HepG2 (cell line): ENCODE results near the gene KCNAB1. TPM values are rescaled to one million over a fixed set of nuclear protein-coding genes. Genes with fewer than 3 reads are reported as not detected.

ENCODE experiments used
- AHDC1 ChIP-seq: sonication (generic); formaldehyde crosslinking; IDR thresholded peaks from 2 replicates; pipeline ENCODE4 v1.5.1; 2020; ENCODE audit warnings: mild to moderate bottlenecking, missing genetic modification reagents, borderline replicate concordance
- CBX5 ChIP-seq: sonication (generic); formaldehyde crosslinking; IDR thresholded peaks from 2 replicates; pipeline ENCODE4 v1.4.0; 2020; ENCODE audit warnings: missing genetic modification reagents, borderline replicate concordance
- CEBPG ChIP-seq: IDR thresholded peaks from 2 replicates; pipeline ENCODE4 v1.6.1; 2016
- GFI1 ChIP-seq: sonication (generic); formaldehyde crosslinking; IDR thresholded peaks from 2 replicates; pipeline ENCODE4 v1.5.0; 2020; ENCODE audit warnings: missing genetic modification reagents, mild to moderate bottlenecking, borderline replicate concordance
- HIVEP1 ChIP-seq: sonication (generic); formaldehyde crosslinking; IDR thresholded peaks from 2 replicates; pipeline ENCODE4 v1.4.0; 2020; ENCODE audit warnings: mild to moderate bottlenecking, missing genetic modification reagents
- HNF1A ChIP-seq, 2 experiments: sonication (generic) in 1 of 2; formaldehyde crosslinking in 1 of 2; IDR thresholded peaks; 2 replicates each; pipeline versions ENCODE4 v1.4.0 to v1.6.1; 2016 to 2020; ENCODE audit warnings: borderline replicate concordance in 1 of 2, low read depth in 1 of 2, mild to moderate bottlenecking in 1 of 2, missing genetic modification reagents in 1 of 2
- HOXA7 ChIP-seq: sonication (generic); formaldehyde crosslinking; IDR thresholded peaks from 2 replicates; pipeline ENCODE4 v1.8.1; 2022; ENCODE audit warnings: mild to moderate bottlenecking, missing genetic modification reagents, moderate library complexity
- KDM3A ChIP-seq: IDR thresholded peaks from 2 replicates; pipeline ENCODE4 v1.6.1; 2018; ENCODE audit warnings: low read depth, missing compliant biosample characterization
- MED8 ChIP-seq: sonication (generic); formaldehyde crosslinking; IDR thresholded peaks from 2 replicates; pipeline ENCODE4 v1.8.1; 2023; ENCODE audit warnings: mild to moderate bottlenecking, missing genetic modification reagents; ENCODE audit not compliant: insufficient replicate concordance
- PRPF4 ChIP-seq: fragments of 200-400 bp; formaldehyde crosslinking; IDR thresholded peaks from 2 replicates; pipeline ENCODE4 v1.6.1; 2016; ENCODE audit warnings: low read length, low read depth; ENCODE audit not compliant: poor library complexity, severe bottlenecking
- SP1 ChIP-seq, 2 experiments: fragments of 450-650 bp in 1 of 2; sonication (generic) in 1 of 2; formaldehyde crosslinking in 1 of 2; IDR thresholded peaks; 2 replicates each; pipeline versions ENCODE4 v1.4.0 to v1.6.1; 2016 to 2020; ENCODE audit warnings: missing genetic modification reagents in 1 of 2
- SUZ12 ChIP-seq: fragments of 150-350 bp; IDR thresholded peaks from 2 replicates; pipeline ENCODE4 v1.6.1; 2014; ENCODE audit warnings: low read depth, low read length
- TERF1 ChIP-seq: sonication (generic); formaldehyde crosslinking; IDR thresholded peaks from 2 replicates; pipeline ENCODE4 v1.8.0; 2022; ENCODE audit warnings: mild to moderate bottlenecking, missing genetic modification reagents, moderate library complexity
- TMF1 ChIP-seq: sonication (generic); formaldehyde crosslinking; IDR thresholded peaks from 2 replicates; pipeline ENCODE4 v1.8.1; 2022; ENCODE audit warnings: low read depth, missing genetic modification reagents
- ZBTB7A ChIP-seq: sonication (generic); formaldehyde crosslinking; IDR thresholded peaks from 2 replicates; pipeline ENCODE4 v1.8.0; 2022; ENCODE audit warnings: mild to moderate bottlenecking, missing genetic modification reagents
- ZNF207 ChIP-seq: fragments of 450-650 bp; IDR thresholded peaks from 2 replicates; pipeline ENCODE4 v1.6.1; 2016; ENCODE audit warnings: antibody characterized with exemption, borderline replicate concordance
- ZNF549 ChIP-seq: sonication (generic); formaldehyde crosslinking; IDR thresholded peaks from 2 replicates; pipeline ENCODE4 v1.5.0; 2020; ENCODE audit warnings: missing genetic modification reagents
- ZNF629 ChIP-seq: sonication (generic); formaldehyde crosslinking; conservative IDR thresholded peaks from 2 replicates; pipeline ENCODE4 v1.5.0; 2020; ENCODE audit warnings: missing genetic modification reagents
- polyA plus RNA-seq, 8 experiments: library from polyadenylated mRNA; depleted of rRNA in 3 of 8; stranded (reverse) in 7 of 8; unstranded in 1 of 8; fragments of >200 nt; fragmentation: Illumina TruSeq in 4 of 8; extraction: Trizol in 4 of 8; gene quantifications; 2 replicates each; pipeline versions ENCODE4 v1.2.1 to v1.2.3, GENCODE V29; 2011 to 2016; ENCODE audit warnings: low read depth in 4 of 8, missing spikeins in 1 of 8, mixed read lengths in 1 of 8; ENCODE audit not compliant: insufficient read depth in 1 of 8
- total RNA-seq, 5 experiments: library from RNA; depleted of rRNA; stranded (reverse); fragments of >200 nt; fragmentation: Illumina TruSeq; extraction: Trizol; gene quantifications; 2 replicates each; pipeline ENCODE4 v1.2.3, GENCODE V29; 2016; ENCODE audit warnings: low read depth in 1 of 5

The KCNAB1 gene
- total and polyA plus RNA-seq, 2 of the 13 experiments (the other 11 are each of a cell fraction or from before 2014, with no cell fraction given), result not detected

GRCh38 chr3:156554842-156555687 lies 434.7 kb downstream of the KCNAB1 start, which contains the start of gene SSR3 (continued):
- TF ChIP-seq HIVEP1 (CRISPR knock-in tag) (peak; percentile 53; the same call in 1 of the 2 replicates), HOXA7 (CRISPR knock-in tag) (no peak), TMF1 (CRISPR knock-in tag) (no peak), MED8 (CRISPR knock-in tag) (no peak), ZBTB7A (CRISPR knock-in tag) (no peak), ZNF629 (CRISPR knock-in tag) (no peak; the same call in 1 of the 2 replicates), CBX5 (CRISPR knock-in tag) (peak; percentile 35; the same call in 1 of the 2 replicates), HNF1A (IDR thresholded peaks at IDR 0.05; ENCODE audit: low read depth) (0 out of 2 replicates have a peak, but pooled peaks have one; percentile 22), HNF1A (CRISPR knock-in tag; IDR thresholded peaks at IDR 0.05; ENCODE audit: borderline replicate concordance) (0 out of 2 replicates have a peak, but pooled peaks have one; percentile 33), CEBPG (CRISPR knock-in tag) (no peak; the same call in 1 of the 2 replicates), ZNF549 (no peak), KDM3A (CRISPR knock-in tag) (no peak), AHDC1 (CRISPR knock-in tag) (no peak), PRPF4 (peak; percentile 57), GFI1 (no peak; the same call in 1 of the 2 replicates), TERF1 (CRISPR knock-in tag) (no peak), SP1 (IDR thresholded peaks at IDR 0.05) (no peak), SP1 (CRISPR knock-in tag; IDR thresholded peaks at IDR 0.05) (peak; percentile 84), SUZ12 (no peak), ZNF207 (no peak)
